B cell (primary cell): ENCODE results near the gene RAB5B. TPM values are rescaled to one million over a fixed set of nuclear protein-coding genes. Genes with fewer than 3 reads are reported as not detected.
A peak's percentile ranks its signal among the peaks of the same experiment; 100 is the strongest.

Experiments
- ATAC-seq: fragments of 200-7000 bp; cut with Tn5 transposase; one replicate; pipeline ENCODE4 v1.10.0; 2021; ENCODE audit warnings: low read depth, mild to moderate bottlenecking, moderate number of reproducible peaks, moderate library complexity
- CTCF ChIA-PET: fragments of 350-600 bp; sonication (Branson Sonifier 250); formaldehyde crosslinking; loops from one replicate; lab custom pipeline; 2021; ENCODE audit warnings: antibody characterized with exemption, inconsistent platforms; lab: Charles Lee
- POLR2A ChIA-PET: fragments of 350-600 bp; sonication (Branson Sonifier 250); formaldehyde crosslinking; loops from one replicate; lab custom pipeline; 2021; ENCODE audit warnings: antibody characterized with exemption; lab: Charles Lee
- DNase-seq: peaks from one replicate; pipeline ENCODE4 v3.0.0; 2013
- H2AFZ ChIP-seq: 2 replicates; pipeline ENCODE4 v1.6.1; 2012; ENCODE audit warnings: mild to moderate bottlenecking, low read depth, low read length; ENCODE audit not compliant: insufficient read depth, poor library complexity, severe bottlenecking
- H3K27ac ChIP-seq, 2 donors: 1 replicate in 1 of 2; 2 replicates in 1 of 2; pipeline ENCODE4 v1.5.1; 2012 to 2013; ENCODE audit warnings: low read length in 2 of 2, mild to moderate bottlenecking in 2 of 2, moderate library complexity in 1 of 2
- H3K27me3 ChIP-seq, 4 experiments: fragments of 200-600 bp in 1 of 4; sonication (generic) in 1 of 4; replicated peaks in 1 of 4; 1 replicate in 2 of 4; 2 replicates in 2 of 4; pipeline versions ENCODE4 v1.6.1 to v1.7.0; 2013 to 2016; ENCODE audit warnings: low read length in 3 of 4, mild to moderate bottlenecking in 2 of 4, mixed read lengths in 1 of 4, moderate library complexity in 1 of 4; ENCODE audit not compliant: insufficient read depth in 4 of 4, control insufficient read depth in 3 of 4; ENCODE audit errors: control extremely low read depth in 1 of 4
- H3K36me3 ChIP-seq, 2 experiments: replicated peaks in 1 of 2; 1 replicate in 1 of 2; 2 replicates in 1 of 2; pipeline versions ENCODE4 v1.6.1 to v1.7.1; 2013; ENCODE audit warnings: low read length in 1 of 2; ENCODE audit not compliant: insufficient read depth in 2 of 2, control insufficient read depth in 1 of 2; ENCODE audit errors: control extremely low read depth in 1 of 2, extremely low read depth in 1 of 2
- H3K4me1 ChIP-seq, 2 donors: fragments of 200-600 bp in 1 of 2; sonication (generic) in 1 of 2; 1 replicate in 1 of 2; 2 replicates in 1 of 2; pipeline versions ENCODE4 v1.5.1 to v1.6.1; 2013 to 2017; ENCODE audit warnings: low read length in 2 of 2; ENCODE audit not compliant: control insufficient read depth in 2 of 2, insufficient read depth in 2 of 2
- H3K4me2 ChIP-seq: replicated peaks from 2 replicates; pipeline ENCODE3; 2012; ENCODE audit warnings: mild to moderate bottlenecking, low read depth, low read length; ENCODE audit not compliant: poor library complexity, severe bottlenecking
- H3K4me3 ChIP-seq, 5 experiments: fragments of 200-600 bp in 1 of 5; sonication (generic) in 1 of 5; 1 replicate in 3 of 5; 2 replicates in 2 of 5; pipeline versions ENCODE4 v1.5.1 to v1.7.0; 2011 to 2016; ENCODE audit warnings: low read length in 4 of 5, mild to moderate bottlenecking in 4 of 5, low read depth in 2 of 5, control low read depth in 1 of 5, moderate library complexity in 1 of 5; ENCODE audit not compliant: insufficient read depth in 1 of 5; ENCODE audit errors: control extremely low read depth in 1 of 5, extremely low read depth in 1 of 5
- H3K79me2 ChIP-seq: fragments of 200-600 bp; sonication (generic); one replicate; pipeline ENCODE4 v1.6.0; 2016; ENCODE audit warnings: low read length; ENCODE audit not compliant: control insufficient read depth, insufficient read depth
- H3K9ac ChIP-seq: fragments of 200-600 bp; sonication (generic); 2 replicates; pipeline ENCODE4 v1.6.1; 2017; ENCODE audit warnings: mild to moderate bottlenecking, low read length, moderate library complexity
- H3K9me3 ChIP-seq, 3 donors: one replicate each; pipeline versions ENCODE4 v1.6.1 to v1.7.1; 2013; ENCODE audit warnings: low read length in 2 of 3; ENCODE audit not compliant: control insufficient read depth in 2 of 3, insufficient read depth in 1 of 3; ENCODE audit errors: control extremely low read depth in 1 of 3
- H4K20me1 ChIP-seq: 2 replicates; pipeline ENCODE4 v1.6.0; 2012; ENCODE audit warnings: mild to moderate bottlenecking, low read length; ENCODE audit not compliant: insufficient read depth, control insufficient read depth, poor library complexity, severe bottlenecking
- H3K27ac Mint-ChIP-seq: one replicate; pipeline ENCODE4 v1.8.0; 2021; ENCODE audit warnings: mixed read lengths
- H3K27me3 Mint-ChIP-seq: one replicate; pipeline ENCODE4 v1.8.0; 2021; ENCODE audit warnings: mixed read lengths
- H3K4me1 Mint-ChIP-seq: one replicate; pipeline ENCODE4 v1.8.0; 2021; ENCODE audit warnings: mixed read lengths
- H3K4me3 Mint-ChIP-seq: one replicate; pipeline ENCODE4 v1.8.0; 2021; ENCODE audit warnings: mixed read lengths
- H3K9me3 Mint-ChIP-seq: one replicate; pipeline ENCODE4 v1.8.0; 2022; ENCODE audit warnings: mixed read lengths; ENCODE audit not compliant: insufficient read depth
- CTCF ChIP-seq: fragments of 200-600 bp; IDR thresholded peaks from one replicate; pipeline ENCODE4 v1.8.0; 2022; ENCODE audit warnings: antibody characterized with exemption, mild to moderate bottlenecking
- EZH2 ChIP-seq: IDR thresholded peaks from 2 replicates; pipeline ENCODE4 v1.6.1; 2012; ENCODE audit warnings: borderline replicate concordance, low read depth, mild to moderate bottlenecking, moderate library complexity, low read length; ENCODE audit not compliant: insufficient read depth, poor library complexity, severe bottlenecking
- WGBS: methylation state at CpG from one replicate; pipeline ENCODE4 v1.1.5; 2013; ENCODE audit warnings: missing lambda C conversion rate; ENCODE audit not compliant: insufficient coverage; 5-methylcytosine and 5-hydroxymethylcytosine counted together
- intact Hi-C: fragments of 100-400 bp; cut with micrococcal nuclease; formaldehyde crosslinking; loops from one replicate; pipeline ENCODE4 v1.10.0; 2022
- polyA plus RNA-seq: library from polyadenylated mRNA; depleted of rRNA; stranded (reverse); fragments of >200 nt; gene quantifications from 2 replicates; pipeline ENCODE4 v1.2.3, GENCODE V29; 2012
- total RNA-seq, 2 donors: library from RNA; stranded (reverse); fragments of 120-200 nt in 1 of 2; gene quantifications; 1 replicate in 1 of 2; 2 replicates in 1 of 2; pipeline versions ENCODE4 v1.2.3 to v1.2.4, GENCODE V29; 2013 to 2022

Gene RAB5B
- total and polyA plus RNA-seq, 2 donors (not counting 1 experiment from before 2014, with no cell fraction given) = 42.1 to 111 TPM

DNA sequence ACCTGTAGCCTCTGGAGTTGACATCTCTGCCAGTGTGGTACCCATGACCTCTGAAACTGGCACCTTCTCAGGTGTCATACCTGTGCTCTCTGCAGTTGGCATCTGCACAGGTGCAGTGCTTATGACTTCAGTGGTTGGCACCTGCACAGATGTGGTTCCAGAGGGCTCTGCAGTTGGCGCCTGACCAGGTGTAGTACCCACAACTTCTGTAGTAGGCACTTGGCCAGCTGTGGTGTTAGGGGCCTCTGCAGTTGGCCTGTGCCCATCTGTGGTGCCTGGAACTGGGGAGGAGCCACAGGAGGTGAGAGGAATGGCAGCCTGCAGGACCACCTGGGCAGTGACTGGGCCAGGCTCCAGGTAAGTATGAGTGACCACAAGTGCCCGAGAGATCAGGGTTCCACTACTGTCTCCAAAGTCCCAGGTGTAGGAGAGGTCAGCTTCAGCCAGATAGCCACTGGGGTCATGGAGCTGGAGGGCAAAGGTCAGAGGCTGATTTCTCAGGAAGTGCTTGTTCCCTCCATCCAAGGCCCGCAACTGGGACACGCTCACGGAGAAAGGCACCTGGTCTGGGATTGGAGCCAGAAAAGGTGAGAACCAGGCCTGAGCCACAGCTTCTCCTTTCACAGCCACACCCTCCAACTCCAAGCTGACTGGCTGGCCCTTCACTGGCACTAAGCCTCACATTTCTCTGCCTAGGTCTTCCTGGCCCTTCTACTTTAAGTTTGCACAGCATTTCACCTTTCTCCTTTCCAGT lies 16.6 kb upstream of the RAB5B start:
- Mint-ChIP-seq H3K4me3 (no peak overlapping the region), H3K27ac (peak overlapping the region; percentile 15), H3K9me3 (no peaks in the 10 kb centered on the region), H3K27me3 (no peaks in the 10 kb centered on the region), H3K4me1 (no peaks in the 10 kb centered on the region)
- H3K9ac ChIP-seq = no peak overlapping the region
- CTCF ChIA-PET = interaction anchor here (1.1 to 1.9 kb wide), 2 partner anchors 72 to 137 kb away, joined by 4 to 6 read pairs; no protein-coding TSS in a partner anchor
- ATAC-seq = no peak
- TF ChIP-seq EZH2 = no peak
- intact Hi-C loops = no loop called here
- no peak for DNase-seq
- no peaks in the 10 kb centered on the region for H3K4me1 ChIP-seq
- H3K27me3 ChIP-seq = no peaks in the 10 kb centered on the region
- H4K20me1 ChIP-seq = peaks cover 2% of the 10 kb centered on the region
- no peaks in the 10 kb centered on the region for H3K79me2 ChIP-seq
- WGBS = 86% methylated on average over 5 of the region's 5 CpGs
- H3K4me2 ChIP-seq = no peak overlapping the region
- H2AFZ ChIP-seq = no peak overlapping the region
- POLR2A ChIA-PET = no interaction called here
- H3K36me3 ChIP-seq = peaks cover 10 to 24% of the 10 kb centered on the region in 2 experiments
- H3K27ac ChIP-seq = peak overlapping the region in 1 of 2 donors; percentile 35
- H3K9me3 ChIP-seq = no peaks in the 10 kb centered on the region
- H3K4me3 ChIP-seq = no peak overlapping the region

- Mint-ChIP-seq H3K27ac (no peak overlapping the region), H3K27me3 (no peaks in the 10 kb centered on the region), H3K4me1 (peaks cover 29% of the 10 kb centered on the region), H3K9me3 (no peaks in the 10 kb centered on the region), H3K4me3 (no peak overlapping the region)
- no peak overlapping the region for H3K4me2 ChIP-seq
- H2AFZ ChIP-seq = no peak overlapping the region
- no peak overlapping the region for H3K4me3 ChIP-seq
- TF ChIP-seq EZH2 (no peak), CTCF (no peak)
- ChIA-PET POLR2A (interaction anchor here (0.7 kb wide), 1 partner anchor 141 kb away, joined by 11 read pairs; no protein-coding TSS in a partner anchor), CTCF (no interaction called here)
- no peak for DNase-seq
- H3K9me3 ChIP-seq = no peaks in the 10 kb centered on the region
- H3K27me3 ChIP-seq = no peaks in the 10 kb centered on the region
- no peak for ATAC-seq
- no peaks in the 10 kb centered on the region for H3K36me3 ChIP-seq
- peaks cover 18% of the 10 kb centered on the region for H3K79me2 ChIP-seq
- WGBS = 88% methylated on average over 2 of the region's 2 CpGs
- intact Hi-C loops = no loop called here
- no peaks in the 10 kb centered on the region for H4K20me1 ChIP-seq
- no peak overlapping the region for H3K27ac ChIP-seq
- peaks cover 16 to 20% of the 10 kb centered on the region in 2 donors for H3K4me1 ChIP-seq
- H3K9ac ChIP-seq = no peak overlapping the region
Measured at GRCh38 chr12:55963760-55964159, 10.1 kb upstream of the RAB5B start.
